Colonic mucosa (tissue), 4 donors: ENCODE data around the gene PLK3. TPM values are rescaled to one million over a fixed set of nuclear protein-coding genes. Genes with fewer than 3 reads are reported as not detected.
A peak's percentile ranks its signal among the peaks of the same experiment; 100 is the strongest.

Experiments
- DNase-seq: peaks from one replicate; pipeline ENCODE4 v3.0.0-alpha.2; 2020
- H3K27ac ChIP-seq: fragments of 200-600 bp; one replicate; pipeline ENCODE4 v1.8.0; 2021
- H3K27me3 ChIP-seq: fragments of 200-600 bp; one replicate; pipeline ENCODE4 v1.8.0; 2021
- H3K36me3 ChIP-seq: fragments of 200-600 bp; one replicate; pipeline ENCODE4 v1.8.0; 2021
- H3K4me1 ChIP-seq: fragments of 200-600 bp; one replicate; pipeline ENCODE4 v1.8.0; 2021; ENCODE audit warnings: mild to moderate bottlenecking
- H3K4me3 ChIP-seq: fragments of 200-600 bp; one replicate; pipeline ENCODE4 v1.8.0; 2021
- H3K9ac ChIP-seq, 2 donors: one replicate each; pipeline ENCODE4 v1.7.0; 2013; ENCODE audit warnings: control low read depth in 2 of 2, low read depth in 2 of 2, low read length in 2 of 2
- H3K9me3 ChIP-seq: fragments of 200-600 bp; one replicate; pipeline ENCODE4 v1.8.0; 2021
- intact Hi-C: fragments of 100-400 bp; cut with DNase I; formaldehyde crosslinking; loops from one replicate; pipeline ENCODE4 v1.14.1; 2022
- total RNA-seq, 2 donors: library from RNA; stranded (reverse); fragmentation: NEBNext Ultra II Directional in 1 of 2; extraction: Animal tissue kit (Norgen Biotek cat#: 25700) in 1 of 2; gene quantifications; one replicate each; pipeline ENCODE4 v1.2.1, GENCODE V29; 2021
- TF ChIP-seq, protein P1 (sequence below): fragments of 200-600 bp; IDR thresholded peaks from one replicate; pipeline ENCODE4 v1.8.0; 2022; ENCODE audit warnings: antibody characterized with exemption, mild to moderate bottlenecking
- donor health status: healthy.
- donor health status: DM: no; HTN: no; CAD: no.
- donor health status: DM: no; HTN: no; CAD: no.

The PLK3 gene
- total RNA-seq, 2 donors from 2014 or later = 7.7 to 8.8 TPM

DNA sequence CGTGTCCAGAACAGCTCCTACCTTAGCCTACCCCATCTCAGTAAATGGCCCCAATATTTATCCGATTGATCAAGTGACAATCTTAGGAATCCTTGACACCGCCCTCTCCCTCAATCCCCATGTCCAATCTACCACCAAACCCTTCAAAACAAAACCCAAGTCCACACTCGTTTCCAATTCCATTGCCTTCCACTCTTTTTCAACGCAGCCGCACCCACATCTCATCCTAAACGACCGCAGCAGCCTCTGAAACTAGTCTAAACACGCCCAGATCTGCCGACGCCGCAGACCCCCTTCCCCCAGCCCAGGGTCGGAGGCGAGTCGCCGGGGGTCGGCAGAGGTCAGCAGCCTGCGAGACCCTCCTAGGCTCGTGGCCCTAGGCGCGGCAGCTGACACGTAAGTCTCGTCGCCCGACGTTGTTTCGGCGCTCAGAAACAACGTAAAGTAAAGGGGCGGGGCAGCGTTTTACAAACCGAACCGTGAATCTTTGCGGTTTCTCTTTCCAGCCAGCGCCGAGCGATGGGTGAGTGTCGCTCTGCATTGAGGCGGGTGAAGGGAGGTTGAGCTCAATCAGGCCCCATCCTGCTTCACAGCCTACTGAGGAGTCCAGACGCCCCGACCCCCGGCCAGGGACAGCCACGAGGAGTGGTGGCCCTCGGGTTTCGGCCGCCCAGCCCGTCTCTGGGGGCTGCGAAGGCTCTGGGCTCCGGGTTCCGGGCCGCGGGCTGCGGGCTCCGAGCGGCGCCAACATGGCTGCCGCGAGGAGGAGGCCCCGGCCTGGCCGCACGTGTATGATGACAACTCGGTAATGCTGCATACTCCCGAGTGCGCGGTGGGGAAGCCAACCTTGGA lies 24.9 kb upstream of the PLK3 start, which contains the start of gene RPS8:
Gene RPS8, plus strand, starts transcription at position 463 of the 852 bp plus-strand sequence. Its CDS starts 57 bp downstream, at position 520.
- Histone ChIP-seq H3K4me1 (peaks cover 6% of the 10 kb centered on the region), H3K36me3 (peaks cover 19% of the 10 kb centered on the region), H3K9me3 (no peaks in the 10 kb centered on the region), H3K4me3 (peak within 1 kb of the TSS; percentile 70), H3K27ac (peak within 1 kb of the TSS; percentile 81), H3K27me3 (no peaks in the 10 kb centered on the region), H3K9ac (peak within 1 kb of the TSS; percentile 92 to 95)
- peak; percentile 95 for DNase-seq
- TF ChIP-seq, protein P1, sequence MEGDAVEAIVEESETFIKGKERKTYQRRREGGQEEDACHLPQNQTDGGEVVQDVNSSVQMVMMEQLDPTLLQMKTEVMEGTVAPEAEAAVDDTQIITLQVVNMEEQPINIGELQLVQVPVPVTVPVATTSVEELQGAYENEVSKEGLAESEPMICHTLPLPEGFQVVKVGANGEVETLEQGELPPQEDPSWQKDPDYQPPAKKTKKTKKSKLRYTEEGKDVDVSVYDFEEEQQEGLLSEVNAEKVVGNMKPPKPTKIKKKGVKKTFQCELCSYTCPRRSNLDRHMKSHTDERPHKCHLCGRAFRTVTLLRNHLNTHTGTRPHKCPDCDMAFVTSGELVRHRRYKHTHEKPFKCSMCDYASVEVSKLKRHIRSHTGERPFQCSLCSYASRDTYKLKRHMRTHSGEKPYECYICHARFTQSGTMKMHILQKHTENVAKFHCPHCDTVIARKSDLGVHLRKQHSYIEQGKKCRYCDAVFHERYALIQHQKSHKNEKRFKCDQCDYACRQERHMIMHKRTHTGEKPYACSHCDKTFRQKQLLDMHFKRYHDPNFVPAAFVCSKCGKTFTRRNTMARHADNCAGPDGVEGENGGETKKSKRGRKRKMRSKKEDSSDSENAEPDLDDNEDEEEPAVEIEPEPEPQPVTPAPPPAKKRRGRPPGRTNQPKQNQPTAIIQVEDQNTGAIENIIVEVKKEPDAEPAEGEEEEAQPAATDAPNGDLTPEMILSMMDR = no peak
- intact Hi-C loops = no loop called here

DNA sequence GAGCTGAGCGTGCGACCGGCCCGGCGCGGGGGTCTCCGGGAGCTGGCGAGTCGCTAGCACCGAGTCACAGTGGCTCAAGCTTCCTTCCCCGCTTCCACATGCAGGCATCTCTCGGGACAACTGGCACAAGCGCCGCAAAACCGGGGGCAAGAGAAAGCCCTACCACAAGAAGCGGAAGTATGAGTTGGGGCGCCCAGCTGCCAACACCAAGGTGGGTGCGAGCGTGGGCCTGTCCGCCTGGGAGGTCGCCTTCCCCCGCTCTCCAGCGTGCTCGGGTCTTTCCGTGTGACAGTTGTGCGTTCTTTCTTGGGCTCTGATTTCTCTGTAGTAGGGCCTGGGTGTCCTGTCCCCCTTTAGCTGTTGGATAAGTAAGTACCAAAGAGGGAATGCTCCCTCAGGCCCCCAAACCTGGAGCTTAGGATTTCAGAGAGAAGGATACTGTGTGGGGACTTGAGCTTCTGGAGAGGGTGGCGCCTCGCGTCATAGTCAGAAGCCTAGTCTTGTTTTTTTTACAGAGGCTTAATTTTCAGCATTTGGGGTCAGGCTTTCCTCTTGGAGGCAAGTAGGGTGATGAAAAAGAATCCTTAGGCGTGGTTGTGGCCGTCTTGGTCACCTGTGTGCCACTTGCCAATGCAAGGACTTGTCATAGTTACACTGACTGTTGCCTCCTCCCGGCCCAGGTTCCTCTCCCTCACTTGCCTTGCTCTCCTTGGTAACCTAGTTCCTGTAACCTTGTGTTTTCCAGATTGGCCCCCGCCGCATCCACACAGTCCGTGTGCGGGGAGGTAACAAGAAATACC lies 24.0 kb upstream of the PLK3 start:
- TF ChIP-seq, protein P1 = no peak
- Histone ChIP-seq H3K27me3 (no peaks in the 10 kb centered on the region), H3K9me3 (no peaks in the 10 kb centered on the region), H3K4me1 (peaks cover 6% of the 10 kb centered on the region), H3K9ac (peak overlapping the region; percentile 92 to 95), H3K27ac (peak overlapping the region; percentile 81), H3K4me3 (peak overlapping the region; percentile 70), H3K36me3 (peaks cover 19% of the 10 kb centered on the region)
- peak; percentile 38 for DNase-seq
- intact Hi-C loops = no loop called here

DNA sequence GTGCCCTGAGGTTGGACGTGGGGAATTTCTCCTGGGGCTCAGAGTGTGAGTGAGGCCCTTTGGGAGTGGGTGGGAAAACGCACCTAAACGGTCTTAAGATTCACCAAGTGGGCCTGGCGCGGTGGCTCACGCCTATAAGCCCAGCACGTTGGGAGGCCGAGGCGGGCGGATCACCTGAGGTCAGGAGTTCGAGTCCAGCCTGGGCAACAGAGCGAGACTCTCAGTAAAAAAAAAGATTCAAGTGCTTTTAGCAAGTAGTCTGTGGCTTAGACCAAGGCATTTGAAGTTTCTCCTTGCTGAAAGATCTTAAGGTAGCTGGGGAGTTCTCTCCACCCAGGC lies 23.5 kb upstream of the PLK3 start:
- Histone ChIP-seq H3K9me3 (no peaks in the 10 kb centered on the region), H3K27ac (peak overlapping the region; percentile 81), H3K27me3 (no peaks in the 10 kb centered on the region), H3K9ac (peak overlapping the region; percentile 92 to 95), H3K36me3 (peaks cover 19% of the 10 kb centered on the region), H3K4me1 (peaks cover 6% of the 10 kb centered on the region), H3K4me3 (peak overlapping the region; percentile 70)
- TF ChIP-seq, protein P1 = no peak
- intact Hi-C loops = no loop called here
- no peak for DNase-seq

DNA sequence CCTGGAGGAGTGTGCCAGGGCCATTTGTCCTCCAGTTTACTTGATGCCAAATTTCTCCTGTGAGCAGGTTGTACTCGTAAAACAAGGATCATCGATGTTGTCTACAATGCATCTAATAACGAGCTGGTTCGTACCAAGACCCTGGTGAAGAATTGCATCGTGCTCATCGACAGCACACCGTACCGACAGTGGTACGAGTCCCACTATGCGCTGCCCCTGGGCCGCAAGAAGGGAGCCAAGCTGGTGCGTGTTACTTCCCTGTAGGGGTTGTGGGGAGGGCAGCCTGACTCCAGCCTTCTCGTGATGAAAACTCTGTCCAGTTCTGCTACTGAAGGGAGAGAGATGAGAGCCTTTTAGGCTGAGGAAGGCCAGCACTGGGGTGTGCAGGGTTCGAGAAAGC lies 22.6 kb upstream of the PLK3 start:
- Histone ChIP-seq H3K9me3 (no peaks in the 10 kb centered on the region), H3K27me3 (no peaks in the 10 kb centered on the region), H3K4me1 (peaks cover 6% of the 10 kb centered on the region), H3K36me3 (peaks cover 19% of the 10 kb centered on the region), H3K9ac (peak overlapping the region in 1 of 2 donors; percentile 95), H3K4me3 (no peak overlapping the region), H3K27ac (no peak overlapping the region)
- TF ChIP-seq, protein P1 = no peak
- DNase-seq = no peak
- intact Hi-C loops = no loop called here

DNA sequence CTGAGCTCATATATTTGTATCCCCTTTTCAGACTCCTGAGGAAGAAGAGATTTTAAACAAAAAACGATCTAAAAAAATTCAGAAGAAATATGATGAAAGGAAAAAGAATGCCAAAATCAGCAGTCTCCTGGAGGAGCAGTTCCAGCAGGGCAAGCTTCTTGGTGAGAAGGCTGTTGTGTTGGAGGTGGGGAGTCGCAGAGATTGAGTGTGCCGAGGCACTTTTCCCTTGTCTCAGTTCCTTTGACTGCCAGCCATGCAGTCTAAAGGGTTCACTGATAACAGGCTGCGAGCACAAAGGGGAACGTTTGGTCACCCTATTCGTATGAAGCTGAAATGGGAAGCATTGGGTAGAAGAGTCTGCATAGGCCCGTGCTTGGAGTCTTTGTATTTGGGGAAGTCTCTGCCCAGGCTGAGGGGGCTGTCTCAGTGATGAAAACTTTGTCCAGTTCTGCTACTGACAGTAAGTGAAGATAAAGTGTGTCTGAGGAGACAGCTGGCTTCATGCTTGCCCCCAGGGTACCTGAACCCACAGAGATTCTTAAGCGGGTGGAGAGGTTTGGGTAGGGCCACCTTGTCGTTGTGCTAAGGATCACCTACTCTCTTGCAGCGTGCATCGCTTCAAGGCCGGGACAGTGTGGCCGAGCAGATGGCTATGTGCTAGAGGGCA lies 22.1 kb upstream of the PLK3 start:
- Histone ChIP-seq H3K27ac (no peak overlapping the region), H3K4me3 (no peak overlapping the region), H3K9ac (no peak overlapping the region)

More for the DNA sequence above, 22.1 kb upstream of the PLK3 start:
- no peaks in the 10 kb centered on the region for H3K27me3 ChIP-seq
- no peaks in the 10 kb centered on the region for H3K9me3 ChIP-seq
- TF ChIP-seq, protein P1 = no peak
- peaks cover 19% of the 10 kb centered on the region for H3K36me3 ChIP-seq
- intact Hi-C loops = no loop called here
- H3K4me1 ChIP-seq = peaks cover 6% of the 10 kb centered on the region
- no peak for DNase-seq
